ENCODE measurements around the gene TENM4.
A peak's percentile ranks its signal among the peaks of the same experiment; 100 is the strongest.

Gene TENM4

GRCh38 chr11:79336797-79337517, 103.9 kb downstream of the TENM4 start:
- DNase-seq, result no peak

GRCh38 chr11:79335681-79336080, 105.1 kb downstream of the TENM4 start:
- no peak for DNase-seq

- no peak for DNase-seq
These were observed 107.5 kb downstream of the TENM4 start for GRCh38 chr11:79333355-79333754.

GRCh38 chr11:79332017-79332416, 108.8 kb downstream of the TENM4 start:
- no peak for DNase-seq

GRCh38 chr11:79331203-79331901, 109.5 kb downstream of the TENM4 start:
- no peak for DNase-seq

- DNase-seq, result no peak
These were observed 110.2 kb downstream of the TENM4 start for GRCh38 chr11:79330651-79331050.

GRCh38 chr11:79329561-79329960, 111.3 kb downstream of the TENM4 start:
- no peak for DNase-seq

- no peak for DNase-seq
These were observed 112.4 kb downstream of the TENM4 start for GRCh38 chr11:79328402-79328801.

GRCh38 chr11:79325851-79326250, 115.0 kb downstream of the TENM4 start:
- no peak for DNase-seq

- no peak for DNase-seq
These were observed 119.6 kb downstream of the TENM4 start for GRCh38 chr11:79321263-79321662.

- DNase-seq, result no peak
These were observed 125.7 kb downstream of the TENM4 start for GRCh38 chr11:79314906-79315689.

- DNase-seq, result no peak
These were observed 127.3 kb downstream of the TENM4 start for GRCh38 chr11:79313530-79313913.

GRCh38 chr11:79312617-79313529, 128.0 kb downstream of the TENM4 start:
- peak; percentile 95 for DNase-seq

GRCh38 chr11:79311461-79311860, 129.4 kb downstream of the TENM4 start:
- DNase-seq, result no peak

- no peak for DNase-seq
These were observed 131.4 kb downstream of the TENM4 start for GRCh38 chr11:79309407-79309806.

GRCh38 chr11:79308429-79308828, 132.4 kb downstream of the TENM4 start:
- DNase-seq, result no peak

GRCh38 chr11:79304599-79305212, 136.1 kb downstream of the TENM4 start:
- no peak for DNase-seq

- DNase-seq, result no peak
These were observed 144.7 kb downstream of the TENM4 start for GRCh38 chr11:79296141-79296540.

- DNase-seq, result peak; percentile 15
These were observed 145.7 kb downstream of the TENM4 start for GRCh38 chr11:79294845-79295731.

GRCh38 chr11:79291948-79292347, 148.9 kb downstream of the TENM4 start:
- no peak for DNase-seq

- peak; percentile 2 for DNase-seq
These were observed 150.1 kb downstream of the TENM4 start for GRCh38 chr11:79290761-79291160.

Measured in NCI-H1092 (cell line).